Measurements from ENCODE around the gene FAM162A. TPM values are rescaled to one million over a fixed set of nuclear protein-coding genes. Genes with fewer than 3 reads are reported as not detected.
A peak's percentile ranks its signal among the peaks of the same experiment; 100 is the strongest.

The FAM162A gene
- total RNA-seq, 2 donors from 2014 or later: 7.1 to 8.0 TPM

DNA sequence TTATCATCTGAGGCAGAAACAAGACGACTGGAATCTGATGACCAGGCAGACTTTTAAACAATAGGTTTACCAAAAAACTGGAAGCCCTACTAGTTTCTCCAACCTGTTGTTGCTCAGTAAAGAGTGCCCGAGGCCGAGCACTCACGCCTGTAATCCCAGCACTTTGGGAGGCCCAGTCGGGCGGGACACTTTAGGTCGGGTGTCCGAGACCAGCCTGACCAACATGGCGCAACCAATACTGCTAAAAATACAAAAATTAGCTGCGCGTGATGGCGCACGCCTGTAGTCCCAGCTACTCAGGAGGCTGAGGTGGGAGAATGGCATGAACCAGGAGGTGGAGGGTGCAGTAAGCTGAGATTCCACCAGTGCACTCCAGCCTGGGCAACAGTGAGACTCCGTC is 33.0 kb downstream of the FAM162A start:
- H3K4me1 ChIP-seq (ENCODE audit: control insufficient read depth in 1 of 2, low read depth in 2 of 2): peaks cover 14 to 23% of the 10 kb centered on the region in 2 donors

DNA sequence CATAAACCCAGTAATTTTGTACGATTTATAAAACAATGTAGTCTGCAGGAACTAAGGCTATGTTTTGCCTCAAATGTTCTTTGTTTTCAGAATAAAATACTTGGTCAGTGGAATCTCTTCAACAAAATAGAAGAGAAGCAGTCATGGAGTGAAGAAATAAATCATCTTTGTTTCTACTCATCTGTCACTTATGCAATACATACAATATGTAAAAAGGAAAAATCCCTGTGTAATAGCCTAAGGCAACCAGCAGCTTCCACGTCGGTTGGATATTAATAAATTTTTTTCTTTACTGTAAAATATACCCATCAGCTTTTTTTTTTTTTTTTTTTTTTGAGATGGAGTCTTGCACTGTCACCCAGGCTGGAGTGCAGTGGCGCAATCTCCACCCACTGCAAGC is 37.1 kb downstream of the FAM162A start:
- ATAC-seq (ENCODE audit: insufficient number of reproducible peaks, low FRiP score, low read depth) (no peak), DNase-seq (ENCODE audit: low spot score) (no peak)
- peaks cover 5 to 11% of the 10 kb centered on the region in 2 donors for H3K4me1 ChIP-seq (ENCODE audit: control insufficient read depth in 1 of 2, low read depth in 2 of 2)
- H3K27ac ChIP-seq: no peak overlapping the region
- no peaks in the 10 kb centered on the region for H3K27me3 ChIP-seq (replicated peaks; ENCODE audit: insufficient read depth)
- H3K36me3 ChIP-seq: peaks cover 13% of the 10 kb centered on the region
- H3K4me3 ChIP-seq: no peak overlapping the region
- no peaks in the 10 kb centered on the region for H3K9me3 ChIP-seq
- TF ChIP-seq, protein P1, sequence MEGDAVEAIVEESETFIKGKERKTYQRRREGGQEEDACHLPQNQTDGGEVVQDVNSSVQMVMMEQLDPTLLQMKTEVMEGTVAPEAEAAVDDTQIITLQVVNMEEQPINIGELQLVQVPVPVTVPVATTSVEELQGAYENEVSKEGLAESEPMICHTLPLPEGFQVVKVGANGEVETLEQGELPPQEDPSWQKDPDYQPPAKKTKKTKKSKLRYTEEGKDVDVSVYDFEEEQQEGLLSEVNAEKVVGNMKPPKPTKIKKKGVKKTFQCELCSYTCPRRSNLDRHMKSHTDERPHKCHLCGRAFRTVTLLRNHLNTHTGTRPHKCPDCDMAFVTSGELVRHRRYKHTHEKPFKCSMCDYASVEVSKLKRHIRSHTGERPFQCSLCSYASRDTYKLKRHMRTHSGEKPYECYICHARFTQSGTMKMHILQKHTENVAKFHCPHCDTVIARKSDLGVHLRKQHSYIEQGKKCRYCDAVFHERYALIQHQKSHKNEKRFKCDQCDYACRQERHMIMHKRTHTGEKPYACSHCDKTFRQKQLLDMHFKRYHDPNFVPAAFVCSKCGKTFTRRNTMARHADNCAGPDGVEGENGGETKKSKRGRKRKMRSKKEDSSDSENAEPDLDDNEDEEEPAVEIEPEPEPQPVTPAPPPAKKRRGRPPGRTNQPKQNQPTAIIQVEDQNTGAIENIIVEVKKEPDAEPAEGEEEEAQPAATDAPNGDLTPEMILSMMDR (IDR thresholded peaks at IDR 0.05): no peak

More for the DNA sequence above, 33.0 kb downstream of the FAM162A start:
- Histone ChIP-seq H3K9me3 (no peaks in the 10 kb centered on the region), H3K27me3 (replicated peaks; ENCODE audit: insufficient read depth) (no peaks in the 10 kb centered on the region), H3K4me3 (peak overlapping the region; percentile 87), H3K27ac (peak overlapping the region; percentile 86 to 91), H3K36me3 (peaks cover 3% of the 10 kb centered on the region)
- ATAC-seq (ENCODE audit: insufficient number of reproducible peaks, low FRiP score, low read depth): no peak
- TF ChIP-seq, protein P1 (IDR thresholded peaks at IDR 0.05): no peak
- no peak for DNase-seq (ENCODE audit: low spot score)

DNA sequence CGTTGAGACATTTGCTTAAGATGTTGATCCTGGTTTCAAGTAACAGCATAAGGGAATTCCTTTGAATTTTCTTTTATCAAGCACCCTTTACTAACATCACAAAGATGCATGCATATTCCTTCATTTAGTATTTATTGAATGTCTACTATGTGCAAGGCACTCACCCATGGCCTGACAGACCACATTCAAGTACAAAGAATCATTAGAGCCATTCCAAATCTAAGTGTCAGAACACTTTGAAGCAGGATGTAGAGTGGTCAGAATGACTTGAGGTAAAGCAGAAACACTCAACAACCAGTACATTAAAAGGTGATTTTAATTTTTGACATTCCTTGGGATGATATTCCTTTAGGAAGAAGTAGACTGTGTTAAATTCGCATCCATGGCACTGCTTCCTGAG is 37.9 kb downstream of the FAM162A start:
- H3K36me3 ChIP-seq: peaks cover 16% of the 10 kb centered on the region
- H3K4me3 ChIP-seq: no peak overlapping the region
- ATAC-seq (ENCODE audit: insufficient number of reproducible peaks, low FRiP score, low read depth): no peak
- H3K9me3 ChIP-seq: no peaks in the 10 kb centered on the region
- H3K27ac ChIP-seq: no peak overlapping the region
- TF ChIP-seq, protein P1 (IDR thresholded peaks at IDR 0.05): no peak
- no peaks in the 10 kb centered on the region for H3K27me3 ChIP-seq (replicated peaks; ENCODE audit: insufficient read depth)
- peaks cover 5 to 9% of the 10 kb centered on the region in 2 donors for H3K4me1 ChIP-seq (ENCODE audit: control insufficient read depth in 1 of 2, low read depth in 2 of 2)
- no peak for DNase-seq (ENCODE audit: low spot score)

DNA sequence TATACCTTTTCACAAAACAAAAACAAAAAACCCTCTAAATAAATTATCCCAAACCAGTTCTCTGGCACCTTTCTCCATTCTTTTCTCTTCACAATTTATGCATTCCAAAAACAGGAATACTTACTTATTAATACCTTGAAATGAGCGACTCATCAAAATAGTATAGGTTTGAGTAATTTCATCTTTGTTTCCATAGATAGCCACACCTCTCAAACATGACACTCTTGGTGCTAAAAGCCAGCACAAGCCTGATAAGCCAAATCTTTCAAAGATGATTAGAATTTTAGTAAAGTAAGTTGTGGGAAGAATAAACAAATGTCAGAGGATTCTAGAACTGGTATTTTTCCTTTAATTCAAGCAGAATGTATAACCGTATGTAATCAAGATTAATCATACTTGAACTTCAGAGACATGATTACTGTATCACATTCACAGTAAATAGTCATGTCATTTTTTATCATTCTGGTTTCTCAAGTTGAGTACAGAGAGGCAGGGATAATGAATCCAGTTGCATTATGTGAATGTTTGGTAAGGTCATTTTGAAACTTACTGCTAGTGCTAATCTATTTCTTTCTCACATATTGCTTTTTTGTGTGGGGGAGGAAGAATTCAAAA is 44.0 kb downstream of the FAM162A start:
- H3K36me3 ChIP-seq: peaks cover 29% of the 10 kb centered on the region

DNA sequence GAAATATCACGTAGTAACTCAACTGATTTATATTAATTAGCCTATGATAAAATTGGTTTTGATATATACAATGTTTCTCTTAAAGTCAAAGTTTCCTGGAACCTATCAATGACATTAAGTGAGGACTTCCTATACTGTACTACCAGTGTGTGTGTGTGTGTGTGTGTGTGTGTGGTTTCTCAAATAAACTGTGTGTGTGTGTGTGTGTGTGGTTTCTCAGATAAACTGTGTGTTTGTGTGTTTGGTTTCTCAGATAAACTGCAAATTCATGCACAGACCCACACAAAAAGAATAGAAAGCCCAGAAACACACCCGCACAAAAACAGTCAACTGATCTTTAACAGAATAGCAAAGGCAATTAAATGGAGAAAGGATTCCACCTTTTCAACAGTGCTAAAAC is 46.4 kb downstream of the FAM162A start:
- Histone ChIP-seq H3K27me3 (replicated peaks; ENCODE audit: insufficient read depth) (no peaks in the 10 kb centered on the region), H3K27ac (no peak overlapping the region), H3K36me3 (peaks cover 30% of the 10 kb centered on the region), H3K9me3 (no peaks in the 10 kb centered on the region), H3K4me1 (ENCODE audit: control insufficient read depth in 1 of 2, low read depth in 2 of 2) (no peaks in the 10 kb centered on the region), H3K4me3 (no peak overlapping the region)
- TF ChIP-seq, protein P1 (IDR thresholded peaks at IDR 0.05): no peak
- no peak for DNase-seq (ENCODE audit: low spot score)
- ATAC-seq (ENCODE audit: insufficient number of reproducible peaks, low FRiP score, low read depth): no peak

More for the DNA sequence above, 44.0 kb downstream of the FAM162A start:
- DNase-seq (ENCODE audit: low spot score): no peak
- no peak overlapping the region for H3K27ac ChIP-seq
- H3K27me3 ChIP-seq (replicated peaks; ENCODE audit: insufficient read depth): no peaks in the 10 kb centered on the region
- no peaks in the 10 kb centered on the region for H3K9me3 ChIP-seq
- no peak overlapping the region for H3K4me3 ChIP-seq
- H3K4me1 ChIP-seq (ENCODE audit: control insufficient read depth in 1 of 2, low read depth in 2 of 2): no peaks in the 10 kb centered on the region
- ATAC-seq (ENCODE audit: insufficient number of reproducible peaks, low FRiP score, low read depth): no peak
- TF ChIP-seq, protein P1 (IDR thresholded peaks at IDR 0.05): no peak
